ENCODE data around the gene SPEN.

DNA sequence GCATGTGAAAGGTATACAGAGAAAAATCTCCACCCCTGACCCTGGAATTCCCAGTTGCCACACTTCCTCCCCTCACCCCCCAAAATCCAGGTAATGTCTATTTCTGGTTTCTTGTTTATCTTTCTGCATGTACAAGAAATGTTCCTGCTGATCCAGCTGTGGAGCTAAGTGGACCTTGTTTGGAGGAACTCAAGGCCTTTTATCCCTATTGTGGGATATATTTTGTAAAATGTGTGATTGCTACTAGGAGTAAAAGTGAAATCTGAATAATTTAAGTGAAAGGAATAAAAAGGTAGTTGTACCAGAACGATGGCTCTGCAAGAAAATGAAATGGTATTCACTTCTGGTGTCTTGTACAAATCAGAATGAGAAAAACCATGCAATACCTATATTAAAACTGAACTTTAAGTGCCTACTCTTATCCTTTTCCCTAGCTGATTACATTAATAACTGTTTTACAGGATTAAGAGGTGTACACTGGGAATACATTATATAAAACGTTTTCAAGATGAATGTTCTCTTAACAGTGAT, 3.0 kb downstream of the SPEN start:
- TF ChIP-seq, protein P1, sequence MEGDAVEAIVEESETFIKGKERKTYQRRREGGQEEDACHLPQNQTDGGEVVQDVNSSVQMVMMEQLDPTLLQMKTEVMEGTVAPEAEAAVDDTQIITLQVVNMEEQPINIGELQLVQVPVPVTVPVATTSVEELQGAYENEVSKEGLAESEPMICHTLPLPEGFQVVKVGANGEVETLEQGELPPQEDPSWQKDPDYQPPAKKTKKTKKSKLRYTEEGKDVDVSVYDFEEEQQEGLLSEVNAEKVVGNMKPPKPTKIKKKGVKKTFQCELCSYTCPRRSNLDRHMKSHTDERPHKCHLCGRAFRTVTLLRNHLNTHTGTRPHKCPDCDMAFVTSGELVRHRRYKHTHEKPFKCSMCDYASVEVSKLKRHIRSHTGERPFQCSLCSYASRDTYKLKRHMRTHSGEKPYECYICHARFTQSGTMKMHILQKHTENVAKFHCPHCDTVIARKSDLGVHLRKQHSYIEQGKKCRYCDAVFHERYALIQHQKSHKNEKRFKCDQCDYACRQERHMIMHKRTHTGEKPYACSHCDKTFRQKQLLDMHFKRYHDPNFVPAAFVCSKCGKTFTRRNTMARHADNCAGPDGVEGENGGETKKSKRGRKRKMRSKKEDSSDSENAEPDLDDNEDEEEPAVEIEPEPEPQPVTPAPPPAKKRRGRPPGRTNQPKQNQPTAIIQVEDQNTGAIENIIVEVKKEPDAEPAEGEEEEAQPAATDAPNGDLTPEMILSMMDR (IDR thresholded peaks at IDR 0.05): no peak
- no peak for TF ChIP-seq POLR2A (IDR thresholded peaks at IDR 0.05)

Measured in lower leg skin (tissue), 3 donors.